Mesenchymal stem cell (in vitro differentiated cells and primary cell): ENCODE results near the gene PRSS57.
A peak's percentile ranks its signal among the peaks of the same experiment; 100 is the strongest.

Experiments
- DNase-seq: peaks from one replicate; pipeline ENCODE4 v3.0.0-alpha.2; 2013
- H2AFZ ChIP-seq: one replicate; pipeline ENCODE4 v1.6.1; 2013; ENCODE audit warnings: low read depth, mild to moderate bottlenecking, control low read depth, inconsistent platforms, low read length, moderate library complexity
- H2AK5ac ChIP-seq: 2 replicates; pipeline ENCODE4 v1.6.1; 2013; ENCODE audit warnings: low read length, moderate library complexity, mild to moderate bottlenecking, inconsistent platforms; ENCODE audit not compliant: severe bottlenecking
- H2BK120ac ChIP-seq: one replicate; pipeline ENCODE4 v1.6.1; 2013; ENCODE audit warnings: low read depth, mild to moderate bottlenecking, inconsistent platforms, low read length, moderate library complexity
- H2BK12ac ChIP-seq, 2 experiments: one replicate each; pipeline ENCODE4 v1.6.1; 2013; ENCODE audit warnings: inconsistent platforms in 2 of 2, low read length in 2 of 2, mild to moderate bottlenecking in 2 of 2, moderate library complexity in 2 of 2, control low read depth in 1 of 2
- H2BK15ac ChIP-seq: one replicate; pipeline ENCODE4 v1.6.1; 2013; ENCODE audit warnings: mild to moderate bottlenecking, low read depth, inconsistent platforms; ENCODE audit not compliant: poor library complexity, severe bottlenecking
- H2BK5ac ChIP-seq: 2 replicates; pipeline ENCODE4 v1.6.1; 2013; ENCODE audit warnings: low read depth, mild to moderate bottlenecking, low read length, control low read depth, inconsistent platforms; ENCODE audit not compliant: poor library complexity, severe bottlenecking
- H3K14ac ChIP-seq, 2 experiments: one replicate each; pipeline ENCODE4 v1.6.1; 2013; ENCODE audit warnings: inconsistent platforms in 2 of 2, low read length in 2 of 2, control low read depth in 1 of 2, mild to moderate bottlenecking in 1 of 2, moderate library complexity in 1 of 2
- H3K18ac ChIP-seq, 2 experiments: one replicate each; pipeline ENCODE4 v1.6.1; 2013; ENCODE audit warnings: inconsistent platforms in 2 of 2, low read length in 2 of 2, control low read depth in 1 of 2, low read depth in 1 of 2, mild to moderate bottlenecking in 1 of 2
- H3K23ac ChIP-seq, 2 experiments: one replicate each; pipeline ENCODE4 v1.6.1; 2013; ENCODE audit warnings: inconsistent platforms in 2 of 2, low read length in 2 of 2, mild to moderate bottlenecking in 2 of 2, moderate library complexity in 2 of 2, control low read depth in 1 of 2
- H3K27ac ChIP-seq: 2 replicates; pipeline ENCODE4 v1.5.1; 2013; ENCODE audit warnings: mild to moderate bottlenecking, moderate library complexity, low read length, control low read depth, inconsistent platforms; ENCODE audit not compliant: poor library complexity, severe bottlenecking
- H3K27me3 ChIP-seq, 2 experiments: 2 replicates each; pipeline versions ENCODE4 v1.6.1 to v1.7.0; 2013; ENCODE audit warnings: low read length in 2 of 2, mild to moderate bottlenecking in 2 of 2, moderate library complexity in 2 of 2, control low read depth in 1 of 2, inconsistent platforms in 1 of 2; ENCODE audit not compliant: control insufficient read depth in 1 of 2, insufficient read depth in 1 of 2
- H3K36me3 ChIP-seq, 2 experiments: 2 replicates each; pipeline versions ENCODE4 v1.6.1 to v1.7.0; 2013; ENCODE audit warnings: low read length in 2 of 2, control low read depth in 1 of 2, inconsistent platforms in 1 of 2, low read depth in 1 of 2, mild to moderate bottlenecking in 1 of 2; ENCODE audit not compliant: insufficient read depth in 2 of 2, control insufficient read depth in 1 of 2
- H3K4ac ChIP-seq, 2 experiments: one replicate each; pipeline ENCODE4 v1.6.1; 2013; ENCODE audit warnings: inconsistent platforms in 2 of 2, low read length in 2 of 2, mild to moderate bottlenecking in 2 of 2, moderate library complexity in 2 of 2, control low read depth in 1 of 2, low read depth in 1 of 2
- H3K4me1 ChIP-seq: 2 replicates; pipeline ENCODE4 v1.6.1; 2013; ENCODE audit warnings: low read depth, low read length, control low read depth; ENCODE audit not compliant: control insufficient read depth, insufficient read depth
- H3K4me2 ChIP-seq: 2 replicates; pipeline ENCODE4 v1.6.1; 2013; ENCODE audit warnings: low read length, mild to moderate bottlenecking, inconsistent platforms; ENCODE audit not compliant: poor library complexity, severe bottlenecking
- H3K4me3 ChIP-seq, 2 experiments: 2 replicates each; pipeline versions ENCODE4 v1.5.1 to v1.7.0; 2013; ENCODE audit warnings: low read length in 2 of 2, mild to moderate bottlenecking in 2 of 2, control low read depth in 1 of 2, low read depth in 1 of 2; ENCODE audit not compliant: insufficient read depth in 1 of 2
- H3K79me1 ChIP-seq: replicated peaks from 2 replicates; pipeline ENCODE4 v1.6.1; 2013; ENCODE audit warnings: mild to moderate bottlenecking, control low read depth, low read length, inconsistent platforms; ENCODE audit not compliant: poor library complexity, severe bottlenecking
- H3K9ac ChIP-seq: 2 replicates; pipeline ENCODE4 v1.7.0; 2013; ENCODE audit warnings: mild to moderate bottlenecking, low read length, moderate library complexity
- H3K9me3 ChIP-seq: 2 replicates; pipeline ENCODE4 v1.7.0; 2013; ENCODE audit warnings: mild to moderate bottlenecking, low read length; ENCODE audit not compliant: control insufficient read depth
- H4K8ac ChIP-seq: one replicate; pipeline ENCODE4 v1.6.1; 2013; ENCODE audit warnings: inconsistent platforms, mild to moderate bottlenecking, low read length, moderate library complexity
- H4K91ac ChIP-seq: one replicate; pipeline ENCODE4 v1.6.1; 2013; ENCODE audit warnings: mild to moderate bottlenecking, low read length, inconsistent platforms
- WGBS: methylation state at CpG from one replicate; pipeline ENCODE4 v1.1.7; 2013; ENCODE audit warnings: mixed read lengths; 5-methylcytosine and 5-hydroxymethylcytosine counted together

Gene PRSS57

DNA sequence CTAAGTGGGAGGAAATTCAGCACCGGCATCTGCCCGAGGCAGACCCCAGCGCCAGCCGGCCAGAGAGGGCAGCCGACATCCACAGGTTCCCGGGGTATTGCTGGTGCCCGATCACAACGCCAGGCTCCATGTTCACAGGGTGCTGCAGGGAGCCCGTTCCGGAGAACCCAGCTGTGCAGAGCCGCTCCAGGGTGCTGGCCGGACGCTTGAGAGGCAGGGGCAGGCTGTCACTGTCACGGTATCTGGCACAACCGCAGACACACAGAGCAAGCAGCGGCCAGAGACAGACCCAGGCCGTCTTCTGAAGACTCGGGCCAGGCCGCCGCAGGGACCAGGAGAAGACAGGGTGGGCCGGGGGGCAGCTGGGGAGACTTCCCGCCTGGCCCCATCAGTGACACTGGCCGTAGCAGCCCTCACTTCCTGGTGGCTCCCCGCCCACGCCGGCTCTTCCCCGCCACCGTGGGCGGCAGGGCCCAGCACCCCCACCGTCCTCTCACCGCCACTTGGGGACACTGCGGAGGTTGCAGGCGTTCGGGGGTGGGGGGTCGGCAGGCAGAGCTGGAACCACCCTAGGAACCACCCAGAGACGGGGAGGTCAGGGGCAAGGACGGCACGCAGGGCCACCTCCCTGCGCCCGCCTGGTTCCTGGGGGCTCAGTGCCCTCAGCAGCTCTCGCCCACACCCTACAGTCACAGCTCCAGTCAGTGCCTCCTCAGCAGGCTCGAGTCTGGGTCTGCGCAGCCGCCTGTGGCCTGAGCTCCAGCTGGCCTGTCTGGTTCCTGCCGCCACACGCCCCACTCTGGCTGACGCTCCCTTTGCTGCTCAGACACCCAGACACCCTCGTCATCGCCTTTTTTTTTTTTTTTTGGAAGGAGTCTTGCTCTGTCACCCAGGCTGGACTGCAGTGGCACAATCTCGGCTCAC lies 36.1 kb downstream of the PRSS57 start:
- DNase-seq = no peak
- Histone ChIP-seq H4K8ac (no peak overlapping the region), H3K4ac (no peak overlapping the region), H3K4me3 (no peak overlapping the region), H3K9ac (no peak overlapping the region), H3K27ac (no peak overlapping the region), H2BK15ac (no peak overlapping the region), H3K23ac (peak overlapping the region in 1 of 2 experiments; percentile 50), H3K14ac (no peak overlapping the region), H2BK120ac (no peak overlapping the region), H2BK5ac (no peak overlapping the region), H3K27me3 (no peaks in the 10 kb centered on the region), H4K91ac (peak overlapping the region; percentile 30), H3K9me3 (no peaks in the 10 kb centered on the region), H2AK5ac (no peak overlapping the region), H3K4me2 (no peak overlapping the region), H3K18ac (no peak overlapping the region), H3K79me1 (peaks cover 1% of the 10 kb centered on the region), H2BK12ac (peak overlapping the region in 1 of 2 experiments; percentile 28), H2AFZ (no peak overlapping the region), H3K4me1 (peaks cover 53% of the 10 kb centered on the region), H3K36me3 (peaks cover under 1 to 66% of the 10 kb centered on the region in 2 experiments)
- WGBS = 93% methylated on average over 45 of the region's 50 CpGs

- H2BK15ac ChIP-seq = no peak overlapping the region
Observed at GRCh38 chr19:658059-658839, 37.0 kb downstream of the PRSS57 start.

DNA sequence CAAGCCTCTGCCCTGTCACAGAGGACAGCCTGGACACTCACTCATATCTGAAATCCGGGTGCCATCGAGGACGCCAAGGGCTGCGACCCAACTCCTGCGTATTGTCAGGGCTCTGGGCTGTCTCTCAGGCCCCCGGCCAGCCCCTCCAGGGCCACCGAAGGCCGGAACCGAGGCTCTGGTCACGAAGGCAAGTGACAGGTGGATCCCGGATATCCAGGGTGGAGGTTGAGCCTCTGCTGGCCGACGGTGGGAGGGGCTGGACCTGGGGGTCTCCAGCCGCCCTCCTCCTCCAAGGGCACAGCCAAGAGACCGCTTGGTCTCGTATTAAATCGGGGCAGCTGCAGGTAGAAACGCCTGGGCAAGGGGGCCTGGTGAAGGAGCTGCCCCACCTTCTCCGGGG lies 37.6 kb downstream of the PRSS57 start:
- H3K9me3 ChIP-seq = no peaks in the 10 kb centered on the region
- no peak overlapping the region for H4K8ac ChIP-seq
- peaks cover 48% of the 10 kb centered on the region for H3K4me1 ChIP-seq
- H3K14ac ChIP-seq = no peak overlapping the region
- H3K18ac ChIP-seq = no peak overlapping the region
- H2AFZ ChIP-seq = no peak overlapping the region
- no peaks in the 10 kb centered on the region for H3K79me1 ChIP-seq
- no peak overlapping the region for H2BK12ac ChIP-seq
- H3K27me3 ChIP-seq = no peaks in the 10 kb centered on the region
- no peak overlapping the region for H3K27ac ChIP-seq
- no peak overlapping the region for H3K4ac ChIP-seq
- H3K23ac ChIP-seq = no peak overlapping the region
- H3K36me3 ChIP-seq = peaks cover 10 to 82% of the 10 kb centered on the region in 2 experiments
- 93% methylated on average over 19 of the region's 19 CpGs for WGBS
- no peak for DNase-seq
- no peak overlapping the region for H2BK15ac ChIP-seq
- no peak overlapping the region for H3K4me2 ChIP-seq
- H3K9ac ChIP-seq = no peak overlapping the region
- no peak overlapping the region for H2BK120ac ChIP-seq
- H2BK5ac ChIP-seq = no peak overlapping the region
- H2AK5ac ChIP-seq = no peak overlapping the region
- H3K4me3 ChIP-seq = no peak overlapping the region
- no peak overlapping the region for H4K91ac ChIP-seq

More at GRCh38 chr19:658059-658839, 37.0 kb downstream of the PRSS57 start:
- Histone ChIP-seq H3K27ac (no peak overlapping the region), H4K91ac (no peak overlapping the region), H3K4me2 (no peak overlapping the region), H3K79me1 (no peaks in the 10 kb centered on the region), H4K8ac (peak overlapping the region; percentile 35), H3K9ac (no peak overlapping the region), H2AK5ac (no peak overlapping the region), H3K27me3 (no peaks in the 10 kb centered on the region), H3K4ac (no peak overlapping the region), H2BK5ac (no peak overlapping the region), H3K14ac (no peak overlapping the region), H2BK12ac (no peak overlapping the region), H3K4me3 (no peak overlapping the region), H3K23ac (no peak overlapping the region), H2BK120ac (no peak overlapping the region), H3K36me3 (peaks cover 9 to 75% of the 10 kb centered on the region in 2 experiments), H3K4me1 (peaks cover 48% of the 10 kb centered on the region), H3K9me3 (no peaks in the 10 kb centered on the region), H3K18ac (no peak overlapping the region), H2AFZ (no peak overlapping the region)
- no peak for DNase-seq
- WGBS = 96% methylated on average over 33 of the region's 33 CpGs
